Activated CD4-positive, alpha-beta T cell treated with anti-CD3 and anti-CD28 coated beads, Interleukin-2, amount 50 U/mL, for 4 hours (primary cell): ENCODE measurements around the gene SIRT2.
"Not testable (repeated sequence)": the region's sequence is repeated elsewhere in the genome, so short reads cannot be mapped to it uniquely, and the experiment has no call there.

Experiments used
- DNase-seq, 2 experiments: peaks; one replicate each; pipeline ENCODE4 v3.0.0-alpha.2; 2020

The SIRT2 gene

DNA sequence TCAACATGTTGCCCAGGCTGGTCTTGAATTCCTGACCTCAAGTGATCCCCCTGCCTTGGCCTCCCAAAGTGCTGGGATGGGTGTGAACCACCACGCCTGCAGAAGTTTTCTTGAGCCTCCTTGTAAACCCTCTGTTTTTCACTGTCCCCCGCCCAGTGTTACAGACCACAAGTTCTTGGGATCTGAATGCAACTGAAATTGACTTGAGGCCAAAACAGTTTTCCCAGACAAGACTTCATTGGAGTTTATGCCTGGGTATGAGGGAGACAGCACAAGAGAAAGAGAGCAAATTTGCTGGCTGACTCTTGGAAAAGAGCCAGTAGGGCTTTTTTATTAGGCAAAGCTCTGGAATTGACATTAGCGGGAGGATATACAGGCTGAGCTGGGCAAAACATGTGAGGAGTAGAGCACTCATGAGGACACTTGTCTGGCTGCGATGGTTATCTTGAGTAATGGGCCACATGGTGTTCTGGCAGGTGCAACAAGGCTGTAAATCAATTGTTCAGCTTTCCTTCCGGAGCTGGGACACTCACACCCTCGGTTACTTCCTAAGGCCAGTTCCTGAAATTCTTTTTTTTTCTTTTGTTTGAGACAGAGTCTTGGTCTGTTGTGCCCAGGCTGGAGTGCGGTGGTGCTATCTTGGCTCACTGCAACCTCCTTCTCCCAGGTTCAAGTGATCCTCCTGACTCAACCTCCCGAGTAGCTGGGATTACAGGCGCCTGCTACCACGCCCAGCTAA is 36.9 kb downstream of the SIRT2 start:
- no peak for DNase-seq

DNA sequence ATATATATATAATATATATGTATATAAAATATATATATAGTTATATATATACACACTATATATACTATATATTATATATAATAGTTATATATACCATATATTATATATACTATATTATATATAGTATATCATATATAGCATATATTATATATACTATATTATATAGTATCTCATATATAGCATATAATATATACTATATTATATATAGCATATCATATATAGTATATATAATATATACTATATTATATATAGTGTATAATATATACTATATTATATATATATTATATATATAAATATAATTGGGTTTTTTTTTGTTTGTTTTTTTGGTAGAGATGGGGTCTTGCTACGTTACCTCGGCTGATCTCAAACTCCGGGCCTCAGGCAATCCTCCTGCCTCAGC is 38.0 kb downstream of the SIRT2 start:
- DNase-seq, result no peak

DNA sequence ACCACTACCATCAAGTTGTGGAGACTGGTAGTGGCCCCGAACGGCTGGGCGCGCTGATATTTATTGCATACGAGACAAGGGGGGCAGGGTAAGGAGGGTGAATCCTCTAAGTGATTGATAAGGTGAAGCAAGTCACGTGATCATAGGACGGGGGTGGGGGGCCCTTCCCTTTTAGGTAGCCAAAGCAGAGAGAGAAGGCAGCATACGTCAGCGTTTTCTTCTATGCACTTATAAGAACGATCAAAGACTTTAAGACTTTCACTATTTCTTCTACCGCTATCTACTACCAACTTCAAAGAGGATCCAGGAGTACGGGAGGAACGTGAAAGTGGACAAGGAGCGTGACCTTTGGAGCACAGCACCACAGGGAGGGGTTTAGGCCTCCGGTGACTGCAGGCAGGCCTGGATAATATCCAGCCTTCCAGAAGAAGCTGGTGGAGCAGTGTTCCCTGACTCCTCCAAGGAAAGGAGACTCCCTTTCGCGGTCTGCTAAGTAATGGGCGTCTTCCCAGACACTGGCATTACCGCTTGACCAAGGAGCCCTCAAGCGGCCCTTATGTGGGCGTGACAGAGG is 39.7 kb downstream of the SIRT2 start:
- not testable (repeated sequence) for DNase-seq

DNA sequence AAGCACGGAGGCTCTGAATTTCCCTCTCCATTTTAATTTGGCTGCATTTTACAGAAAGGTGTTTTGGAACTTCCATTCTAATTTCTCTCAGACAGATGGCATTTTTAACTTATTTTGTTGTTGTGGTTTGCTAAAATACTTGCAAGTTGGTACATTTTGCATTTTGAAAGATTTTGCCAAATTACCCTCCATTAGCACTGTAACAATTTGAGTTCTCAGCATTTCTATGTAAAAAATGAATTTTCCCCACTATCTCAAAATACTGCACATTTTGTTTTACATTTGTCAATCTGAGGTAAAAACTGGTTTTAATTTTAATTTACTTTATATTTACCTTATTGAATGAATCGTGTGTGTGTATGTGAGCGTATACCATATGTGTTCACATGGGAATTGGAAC is 42.6 kb downstream of the SIRT2 start:
- DNase-seq, result no peak

DNA sequence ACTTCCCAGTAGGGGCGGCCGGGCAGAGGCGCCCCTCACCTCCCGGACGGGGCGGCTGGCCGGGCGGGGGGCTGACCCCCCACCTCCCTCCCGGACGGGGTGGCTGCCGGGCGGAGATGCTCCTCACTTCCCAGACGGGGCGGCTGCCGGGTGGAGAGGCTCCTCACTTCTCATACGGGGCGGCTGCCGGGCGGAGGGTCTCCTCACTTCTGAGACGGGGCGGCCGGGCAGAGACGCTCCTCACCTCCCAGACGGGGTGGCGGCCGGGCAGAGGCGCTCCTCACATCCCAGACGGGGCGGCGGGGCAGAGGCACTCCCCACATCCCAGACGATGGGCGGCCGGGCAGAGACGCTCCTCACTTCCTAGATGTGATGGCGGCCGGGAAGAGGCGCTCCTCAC is 43.7 kb downstream of the SIRT2 start:
- not testable (repeated sequence) for DNase-seq

DNA sequence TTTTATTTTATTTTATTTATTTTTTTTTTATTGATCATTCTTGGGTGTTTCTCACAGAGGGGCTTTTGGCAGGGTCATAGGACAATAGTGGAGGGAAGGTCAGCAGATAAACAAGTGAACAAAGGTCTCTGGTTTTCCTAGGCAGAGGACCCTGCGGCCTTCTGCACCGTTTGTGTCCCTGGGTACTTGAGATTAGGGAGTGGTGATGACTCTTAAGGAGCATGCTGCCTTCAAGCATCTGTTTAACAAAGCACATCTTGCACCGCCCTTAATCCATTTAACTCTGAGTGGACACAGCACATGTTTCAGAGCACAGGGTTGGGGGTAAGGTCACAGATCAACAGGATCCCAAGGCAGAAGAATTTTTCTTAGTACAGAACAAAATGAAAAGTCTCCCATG is 44.5 kb downstream of the SIRT2 start:
- DNase-seq, result not testable (repeated sequence)

DNA sequence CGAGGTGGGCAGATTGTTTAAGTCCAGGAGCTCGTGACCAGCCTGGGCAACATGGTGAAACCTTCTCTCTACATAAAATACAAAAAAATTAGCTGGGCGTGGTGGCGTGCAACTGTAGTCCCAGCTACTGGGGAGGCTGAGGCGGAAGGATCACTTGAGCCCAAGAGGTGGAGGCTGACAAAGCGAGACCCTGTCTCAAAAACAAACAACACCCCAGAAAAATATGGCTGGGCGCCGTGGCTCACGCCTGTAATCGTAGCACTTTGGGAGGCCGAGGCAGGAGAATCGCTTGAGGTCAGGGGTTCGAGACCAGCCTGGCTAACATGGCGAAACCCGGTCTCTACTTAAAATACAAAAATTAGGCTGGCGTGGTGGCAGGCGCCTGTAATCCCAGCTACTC is 46.2 kb downstream of the SIRT2 start:
- no peak for DNase-seq

DNA sequence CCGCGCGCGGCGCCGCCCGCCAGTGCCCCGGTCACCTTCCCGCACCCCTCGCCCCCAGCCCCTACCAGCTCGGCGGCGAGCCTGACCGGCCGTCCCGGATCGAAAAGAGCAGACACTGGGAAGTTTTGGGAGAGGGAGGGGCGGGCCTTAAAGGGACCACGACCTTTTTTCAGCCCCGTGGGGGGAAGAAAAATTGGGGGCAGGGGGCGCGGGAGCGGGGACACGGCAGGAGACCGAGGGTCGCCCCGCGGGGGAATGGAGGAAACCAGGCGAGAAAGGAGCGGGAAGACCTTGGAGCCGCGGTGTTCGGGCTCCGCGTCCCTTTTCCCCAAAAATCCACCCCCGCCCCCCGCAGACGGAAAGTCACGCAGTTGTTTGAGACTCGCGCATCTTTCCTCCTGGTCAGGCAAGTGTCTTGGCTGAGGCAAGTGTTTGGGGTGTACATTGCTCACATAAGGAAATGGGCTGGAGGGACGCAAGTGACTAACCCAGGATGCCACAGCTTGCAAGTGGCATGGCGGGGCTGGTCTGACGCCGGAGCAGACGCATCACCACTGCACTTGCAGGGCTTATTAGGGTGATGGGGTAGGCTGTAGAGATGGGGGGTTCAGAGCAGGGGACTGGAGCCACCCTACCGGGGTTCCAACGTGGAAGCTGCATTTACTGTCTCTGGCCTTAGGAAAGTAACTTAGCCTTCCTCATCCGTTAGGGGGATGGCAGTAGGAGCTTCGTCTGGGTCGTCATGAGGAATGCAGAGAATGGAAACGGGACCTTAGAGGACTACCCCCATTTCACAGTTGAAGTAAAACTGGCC is 47.0 kb downstream of the SIRT2 start:
- DNase-seq, result peak; percentile 49 to 58

DNA sequence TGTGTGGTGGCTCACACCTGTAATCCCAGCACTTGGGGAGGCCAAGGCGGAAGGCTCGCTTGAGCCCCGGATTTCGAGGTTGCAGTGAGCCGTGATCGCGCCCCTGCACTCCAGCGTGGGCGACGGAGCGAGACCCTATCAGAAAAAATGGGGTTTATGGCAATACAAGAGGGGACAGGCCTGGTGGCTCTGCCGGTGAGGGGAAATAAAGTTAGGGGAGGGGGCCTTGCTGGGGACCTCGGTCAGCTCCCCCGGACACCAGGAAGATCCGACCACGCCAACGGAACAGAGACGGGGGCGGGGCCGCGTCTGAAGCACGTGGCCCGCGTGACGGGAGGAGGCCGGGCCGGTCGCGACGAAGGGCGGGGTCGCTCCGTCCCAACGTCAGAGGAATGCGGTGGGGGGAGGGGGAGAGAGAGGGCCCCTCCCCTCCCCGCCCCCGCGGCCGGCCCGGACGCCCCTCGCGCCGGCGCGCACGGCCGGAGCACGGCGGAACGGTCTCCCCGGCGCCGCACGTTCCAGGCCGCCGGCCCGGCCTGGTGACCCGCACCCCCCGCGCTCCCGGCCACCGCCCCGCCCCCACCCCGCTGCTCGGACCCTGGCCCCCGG is 47.7 kb downstream of the SIRT2 start:
- peak; percentile 84 to 88 for DNase-seq

DNA sequence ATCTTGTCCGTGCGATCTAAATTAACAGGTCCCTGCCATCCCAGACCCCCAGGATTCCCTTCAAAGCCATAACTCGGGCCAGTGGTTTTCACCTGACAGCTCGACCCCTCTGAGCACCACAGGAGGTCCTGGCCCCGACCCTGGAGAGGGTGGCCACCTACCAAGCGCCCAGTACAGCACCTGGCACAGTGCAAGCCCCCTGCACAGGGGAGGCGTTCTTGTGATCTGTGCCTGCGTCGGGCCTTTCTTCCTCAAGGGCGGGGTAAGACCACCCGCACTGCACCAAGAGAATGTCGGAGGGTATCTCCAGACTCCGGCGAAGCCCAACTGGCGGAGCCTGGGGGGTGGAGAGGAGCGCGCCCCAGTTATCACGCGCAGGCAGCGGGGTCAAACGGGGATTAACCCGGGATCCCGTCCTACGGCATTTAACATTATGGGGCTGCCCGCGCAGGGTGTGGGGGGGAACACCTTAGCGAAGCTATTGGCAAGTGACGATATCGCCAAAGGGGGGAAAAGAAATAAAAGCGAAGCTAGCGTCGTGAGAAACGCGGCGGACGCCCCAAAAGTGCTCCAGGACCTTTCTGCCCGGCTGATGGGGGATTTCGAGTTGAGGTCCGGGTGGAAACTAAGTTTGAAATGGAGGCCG is 48.3 kb downstream of the SIRT2 start:
- no peak for DNase-seq

DNA sequence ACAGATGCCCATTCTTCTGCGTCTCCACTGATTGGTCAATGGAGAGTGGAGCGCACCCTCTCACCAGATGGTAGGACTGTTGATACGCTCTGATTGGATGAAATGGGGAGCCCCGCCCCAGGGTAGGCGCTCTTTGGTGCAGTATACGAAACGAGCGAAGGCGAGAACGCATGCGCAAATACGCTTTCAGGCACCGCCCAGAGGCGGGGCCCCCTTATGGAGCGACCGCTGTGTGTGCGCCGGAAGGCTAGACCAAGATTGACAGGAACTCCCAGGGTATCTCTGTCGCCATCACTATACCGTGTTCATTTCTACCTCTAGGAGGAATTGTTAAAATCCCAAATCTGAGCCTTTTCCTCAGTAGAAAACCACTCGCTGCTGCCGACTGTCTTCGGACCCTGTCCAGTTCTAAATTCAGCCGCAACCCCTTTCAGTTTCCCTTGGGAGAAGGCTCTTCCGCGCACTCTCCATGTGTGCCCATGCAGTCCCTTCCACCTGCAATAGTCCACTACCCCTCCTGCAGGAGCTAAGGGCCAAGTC is 48.9 kb downstream of the SIRT2 start:
- no peak for DNase-seq

DNA sequence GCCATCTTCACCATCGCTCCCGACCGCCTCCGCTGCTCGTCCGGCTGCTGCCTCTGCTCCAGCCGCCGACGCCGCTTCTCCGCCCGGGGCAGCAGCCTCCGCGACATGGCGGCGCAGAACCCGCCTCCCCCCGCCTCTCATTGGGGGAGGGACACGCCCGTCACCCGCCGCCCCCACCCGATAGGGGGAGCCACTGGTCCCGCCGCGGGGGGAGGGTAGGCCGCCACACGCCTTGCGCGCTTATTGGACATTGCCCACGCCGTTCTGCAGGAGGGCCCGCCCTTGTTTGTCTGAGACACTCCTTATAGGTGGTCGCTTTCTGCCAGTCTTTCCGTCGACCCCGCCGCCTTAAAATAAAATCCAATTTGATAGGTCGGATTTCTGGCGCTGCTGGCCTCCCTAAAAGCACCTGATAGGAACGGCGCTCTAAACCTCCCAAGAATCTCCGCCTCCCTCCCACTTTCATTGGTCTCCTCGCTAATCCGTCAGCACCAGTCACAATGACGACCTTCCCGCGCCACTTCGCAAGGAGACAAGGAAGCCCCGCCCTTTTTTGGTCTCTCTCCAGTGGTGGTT is 49.5 kb downstream of the SIRT2 start, which contains the start of gene HNRNPL:
HNRNPL (minus strand) TSS at position 127 of the 576 bp plus-strand sequence; CDS start at position 107, 20 bp downstream.
- peak; percentile 98 to 99 for DNase-seq

DNA sequence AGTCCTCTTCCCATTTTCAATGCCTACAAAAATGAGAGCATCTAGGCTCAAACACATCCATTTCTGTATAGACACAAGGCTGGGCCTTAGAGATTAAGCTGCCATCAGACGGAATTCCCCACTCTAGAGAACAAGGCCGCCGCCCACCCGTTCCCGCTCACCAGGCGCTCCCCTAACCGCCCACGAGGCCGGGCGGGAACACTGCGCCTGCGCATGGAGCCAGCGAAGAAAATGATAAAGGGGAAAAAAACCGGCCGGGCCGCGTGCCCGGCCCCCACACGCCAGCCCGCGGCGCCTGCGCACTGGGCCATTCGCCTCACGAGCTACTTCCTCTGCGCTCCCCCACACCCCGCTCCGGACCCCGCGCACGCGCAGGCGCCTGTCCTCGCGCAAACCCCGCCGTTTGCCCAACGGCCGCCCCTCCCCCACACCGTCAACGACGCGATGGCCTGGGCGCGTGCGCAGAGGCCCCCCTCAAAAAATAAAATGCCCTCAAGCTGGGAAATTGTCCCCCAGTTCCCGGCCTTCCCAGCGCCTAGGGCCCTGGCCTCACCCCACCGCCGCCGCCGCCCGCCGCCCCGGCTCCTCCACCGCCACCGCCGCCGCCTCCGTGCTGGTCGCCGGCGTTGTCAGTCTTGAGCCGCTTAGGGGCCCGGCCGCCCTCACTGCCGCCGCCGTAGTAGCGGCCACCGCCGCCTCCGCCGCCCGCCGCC is 50.1 kb downstream of the SIRT2 start:
- DNase-seq, result peak; percentile 97 to 98

DNA sequence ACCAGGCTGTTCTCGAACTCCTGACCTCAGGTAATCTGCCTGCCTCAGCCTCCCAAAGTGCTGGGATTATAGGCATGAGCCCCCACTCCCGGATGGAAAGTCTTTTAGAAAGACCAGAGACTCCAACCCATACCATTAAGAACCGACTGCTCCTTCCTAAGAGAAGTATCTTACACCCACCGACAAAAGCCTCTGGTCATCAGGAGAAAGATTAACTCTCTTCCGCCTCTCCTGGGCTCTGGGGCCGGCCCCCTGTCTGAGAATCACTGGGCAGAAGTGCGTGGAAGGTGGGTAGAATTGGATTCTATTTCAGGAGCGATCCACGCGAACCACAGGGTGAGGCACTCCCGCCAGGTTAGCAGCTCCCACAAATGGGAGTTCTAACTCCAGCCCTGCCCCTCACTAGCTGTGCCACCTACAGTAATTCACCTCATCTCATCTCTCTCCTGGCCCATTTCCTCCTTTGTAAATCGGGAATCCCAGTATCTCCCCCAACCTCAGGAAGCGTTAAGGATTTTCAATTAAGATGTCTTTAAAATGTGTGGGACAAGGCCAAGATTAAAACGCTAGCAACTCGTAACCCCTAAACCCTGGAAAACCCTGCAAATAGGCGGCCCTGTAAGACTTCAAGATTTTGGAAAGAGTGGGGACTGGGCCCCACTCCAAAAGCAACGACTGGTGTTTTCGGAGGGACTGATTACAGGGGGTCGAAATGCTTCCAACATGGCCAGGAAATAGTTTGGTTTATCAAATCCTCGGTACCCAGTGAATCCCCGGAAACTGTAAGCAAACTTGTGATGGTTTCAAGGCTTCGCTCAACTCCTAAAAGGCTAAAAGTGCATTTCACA is 50.9 kb downstream of the SIRT2 start:
- no peak for DNase-seq

DNA sequence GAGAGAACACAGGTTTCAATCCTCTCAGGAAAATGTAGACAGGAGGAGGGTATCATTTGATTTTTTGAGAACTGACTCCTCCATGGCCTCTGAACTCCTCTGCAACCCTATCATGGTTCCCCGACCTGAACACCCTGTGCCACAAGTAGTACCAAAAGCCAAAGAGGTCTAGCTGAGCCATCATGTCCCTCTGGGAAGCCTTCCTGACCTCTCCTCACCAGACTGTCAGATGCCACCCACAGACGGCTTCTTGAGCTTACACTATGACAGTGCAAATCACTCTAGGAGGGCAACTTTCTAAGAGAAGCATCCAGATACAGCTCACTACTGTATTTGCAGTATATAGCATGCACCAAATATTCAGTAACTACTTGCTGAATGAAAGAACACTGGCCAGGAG is 53.3 kb downstream of the SIRT2 start:
- DNase-seq, result no peak

DNA sequence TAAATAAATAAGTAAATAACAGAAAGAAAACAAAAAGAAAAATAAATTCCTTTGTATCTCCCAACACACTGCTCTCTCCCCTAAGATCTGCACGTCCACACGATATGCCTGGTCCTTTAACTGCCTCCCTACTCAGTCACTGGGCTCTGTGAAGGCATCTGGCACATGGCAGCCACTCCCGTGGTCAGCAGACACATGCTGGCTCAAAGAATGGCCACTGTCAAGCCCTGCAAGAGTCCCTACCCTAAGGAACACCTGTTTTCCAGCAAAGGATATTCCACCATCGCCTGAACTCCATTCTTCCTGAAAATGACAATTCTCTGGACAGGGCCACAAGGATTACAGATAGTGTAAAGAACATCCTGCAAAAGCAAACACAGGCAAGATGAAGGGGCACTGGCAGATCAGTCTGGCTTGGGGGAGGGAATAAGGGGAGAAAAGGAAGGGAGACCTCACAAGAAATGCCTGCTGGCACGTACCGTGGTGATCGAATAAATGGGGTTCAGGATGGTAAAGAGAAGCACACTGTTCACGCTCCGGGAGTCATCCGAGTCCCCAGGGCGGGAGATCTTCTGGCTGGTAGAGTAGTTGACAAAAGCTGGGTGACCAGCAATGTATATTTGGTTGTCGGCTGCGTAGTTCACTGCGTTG is 53.9 kb downstream of the SIRT2 start:
- no peak for DNase-seq

DNA sequence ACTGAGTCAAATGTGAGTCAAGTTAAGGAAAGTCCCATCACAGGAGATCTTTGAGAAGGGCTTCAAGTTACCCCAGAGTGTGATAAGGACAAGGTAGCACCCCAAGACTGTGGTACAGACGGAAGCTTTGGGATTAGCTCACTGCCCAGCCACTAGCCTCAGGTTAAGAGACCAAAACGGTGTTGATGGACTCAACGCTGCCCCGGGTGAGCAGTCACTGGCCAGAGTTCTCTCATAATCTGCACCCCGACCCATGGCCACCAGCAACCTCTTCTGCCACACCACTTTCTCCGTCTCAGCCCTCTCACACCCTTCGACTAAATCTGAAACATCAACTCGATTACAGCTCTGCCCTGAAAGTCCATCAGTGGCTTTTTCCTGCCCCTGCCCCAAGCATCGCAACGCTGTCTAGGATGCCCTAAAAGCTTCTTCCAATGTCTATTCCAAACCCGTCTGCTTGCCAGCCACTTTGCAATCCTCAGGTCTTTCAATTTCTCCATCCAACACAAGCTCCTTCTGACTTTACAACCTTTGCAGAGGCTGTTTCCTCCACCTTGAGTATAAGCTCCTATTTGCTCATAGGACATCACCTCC is 55.2 kb downstream of the SIRT2 start:
- DNase-seq, result no peak

DNA sequence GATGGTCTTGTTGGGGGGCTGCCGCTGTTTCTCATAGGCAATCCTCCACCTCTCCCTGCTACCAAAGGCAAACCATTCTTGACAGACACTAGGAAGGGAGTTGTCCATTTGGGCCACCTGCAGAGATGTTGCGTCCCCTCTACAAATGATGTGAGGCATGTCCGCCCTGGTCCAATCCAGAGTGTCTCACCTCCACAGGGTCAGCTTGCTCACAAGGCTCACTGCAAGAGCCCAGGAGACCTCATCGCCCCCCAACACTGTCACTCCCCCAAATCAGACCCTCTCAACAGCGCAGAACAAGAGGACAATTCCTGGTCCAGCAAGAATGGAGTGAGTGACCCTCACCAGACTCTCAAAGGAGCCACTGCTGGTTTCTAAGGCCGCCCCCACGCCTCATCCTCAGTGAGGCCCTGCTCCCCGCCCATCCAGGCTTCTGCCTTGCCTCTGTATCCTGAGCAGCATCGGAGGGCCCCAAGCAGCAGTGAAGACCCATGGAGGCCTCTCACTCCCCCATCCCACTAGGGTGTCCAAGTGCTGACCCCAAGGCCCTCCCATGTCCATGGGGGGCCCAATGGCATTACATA is 56.2 kb downstream of the SIRT2 start:
- no peak for DNase-seq
